ENCODE measurements around the gene SIVA1. TPM values are rescaled to one million over a fixed set of nuclear protein-coding genes. Genes with fewer than 3 reads are reported as not detected.

The SIVA1 gene
- total RNA-seq, 4 donors from 2014 or later: 228 to 357 (median 264) TPM

DNA sequence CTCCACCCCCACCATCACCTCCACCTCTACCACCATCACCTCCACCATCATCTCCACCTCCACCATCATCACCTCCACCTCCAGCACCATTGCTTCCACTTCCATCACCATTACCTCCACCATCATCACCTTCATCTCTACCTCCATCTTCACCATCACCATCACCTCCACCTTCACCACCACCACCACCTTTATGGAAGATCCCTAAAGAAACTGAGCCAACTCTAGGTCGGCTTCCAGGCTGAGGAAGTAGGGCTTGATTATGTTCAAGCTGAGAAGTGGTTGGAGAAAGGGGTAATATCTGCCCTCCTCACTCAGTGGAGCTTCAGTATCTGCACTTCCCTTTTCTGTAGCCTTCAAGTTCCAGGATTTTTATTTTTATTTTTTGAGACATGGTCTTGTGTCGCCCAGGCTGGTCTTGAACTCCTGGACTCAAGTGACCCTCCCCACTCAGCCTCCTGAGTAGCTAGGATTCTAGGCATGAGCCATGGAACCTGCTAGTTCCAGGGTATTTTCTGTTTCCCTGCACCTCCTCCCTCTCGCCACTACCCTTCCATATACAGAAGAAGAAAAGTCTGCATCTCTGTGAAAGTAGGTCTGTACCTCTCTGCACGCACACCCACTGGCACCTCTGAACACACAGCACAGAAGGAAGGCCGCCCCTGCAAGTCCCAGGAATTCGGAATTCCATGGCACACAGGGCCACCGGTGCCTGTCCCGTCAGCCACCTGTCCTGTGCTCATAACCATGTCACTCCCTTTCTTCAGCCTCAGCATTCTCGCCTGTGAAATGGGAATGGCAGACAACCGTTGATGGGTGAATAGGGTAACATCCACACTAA lies 53.9 kb downstream of the SIVA1 start:
- in situ Hi-C loops (cut with MboI; ENCODE audit: low sequenced_read_pairs in 4 of 4): no loop called here
- intact Hi-C loops (cut with DNase I; ENCODE audit: low total_unique reads): no loop called here
- TF ChIP-seq, protein P1, sequence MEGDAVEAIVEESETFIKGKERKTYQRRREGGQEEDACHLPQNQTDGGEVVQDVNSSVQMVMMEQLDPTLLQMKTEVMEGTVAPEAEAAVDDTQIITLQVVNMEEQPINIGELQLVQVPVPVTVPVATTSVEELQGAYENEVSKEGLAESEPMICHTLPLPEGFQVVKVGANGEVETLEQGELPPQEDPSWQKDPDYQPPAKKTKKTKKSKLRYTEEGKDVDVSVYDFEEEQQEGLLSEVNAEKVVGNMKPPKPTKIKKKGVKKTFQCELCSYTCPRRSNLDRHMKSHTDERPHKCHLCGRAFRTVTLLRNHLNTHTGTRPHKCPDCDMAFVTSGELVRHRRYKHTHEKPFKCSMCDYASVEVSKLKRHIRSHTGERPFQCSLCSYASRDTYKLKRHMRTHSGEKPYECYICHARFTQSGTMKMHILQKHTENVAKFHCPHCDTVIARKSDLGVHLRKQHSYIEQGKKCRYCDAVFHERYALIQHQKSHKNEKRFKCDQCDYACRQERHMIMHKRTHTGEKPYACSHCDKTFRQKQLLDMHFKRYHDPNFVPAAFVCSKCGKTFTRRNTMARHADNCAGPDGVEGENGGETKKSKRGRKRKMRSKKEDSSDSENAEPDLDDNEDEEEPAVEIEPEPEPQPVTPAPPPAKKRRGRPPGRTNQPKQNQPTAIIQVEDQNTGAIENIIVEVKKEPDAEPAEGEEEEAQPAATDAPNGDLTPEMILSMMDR (IDR thresholded peaks at IDR 0.05 in 4 of 5, conservative IDR thresholded peaks at IDR 0.05 in 1 of 5): no peak
- no peak for TF ChIP-seq POLR2A (IDR thresholded peaks at IDR 0.05)

DNA sequence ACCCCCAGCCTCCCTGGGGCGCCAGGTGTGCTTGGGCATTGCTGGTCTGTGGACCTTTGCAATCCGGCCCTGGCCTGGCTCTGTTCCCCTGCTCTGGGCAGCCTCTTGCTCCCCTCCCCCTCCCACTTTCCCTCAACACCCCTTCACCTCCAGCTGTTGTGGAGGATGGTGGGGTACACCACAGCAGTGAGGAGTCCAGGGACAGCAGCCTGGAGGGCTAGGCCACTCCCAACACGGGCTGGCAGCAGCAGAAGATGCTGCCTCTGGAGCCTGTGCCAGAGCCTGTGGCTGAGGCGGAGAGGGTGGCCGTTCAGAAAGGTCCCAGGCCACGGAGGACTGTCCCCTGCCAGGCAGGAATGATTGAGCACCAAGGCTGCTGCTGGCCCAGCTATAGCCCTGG lies 55.5 kb downstream of the SIVA1 start:
- DNase-seq (no peak), ATAC-seq (no peak)
- H3K27me3 ChIP-seq: no peaks in the 10 kb centered on the region
- peaks cover 9 to 11% of the 10 kb centered on the region in 2 donors for H3K4me1 ChIP-seq
- in situ Hi-C loops (cut with MboI; ENCODE audit: low sequenced_read_pairs in 4 of 4): no loop called here
- H3K4me3 ChIP-seq: no peak overlapping the region
- H3K27ac ChIP-seq: no peak overlapping the region
- no peaks in the 10 kb centered on the region for H3K9me3 ChIP-seq
- no peaks in the 10 kb centered on the region for H3K36me3 ChIP-seq
- intact Hi-C loops (cut with DNase I; ENCODE audit: low total_unique reads): no loop called here
- no peak for TF ChIP-seq POLR2A (IDR thresholded peaks at IDR 0.05)
- TF ChIP-seq, protein P1 (IDR thresholded peaks at IDR 0.05 in 4 of 5, conservative IDR thresholded peaks at IDR 0.05 in 1 of 5): no peak

More for the DNA sequence above, 53.9 kb downstream of the SIVA1 start:
- H3K27me3 ChIP-seq: no peaks in the 10 kb centered on the region
- H3K36me3 ChIP-seq: no peaks in the 10 kb centered on the region
- no peak for DNase-seq
- ATAC-seq: no peak
- no peak overlapping the region for H3K4me3 ChIP-seq
- no peak overlapping the region for H3K27ac ChIP-seq
- no peaks in the 10 kb centered on the region for H3K9me3 ChIP-seq
- peaks cover 9 to 22% of the 10 kb centered on the region in 2 donors for H3K4me1 ChIP-seq

Other genes with a start within 250 kb of the SIVA1 start
- 1 to 10 TPM in 1 of 4 donors, under 1 TPM in 3; 0.16 to 1.5 (median 0.25) TPM for gene C14orf180, start 173.4 kb upstream of the SIVA1 start, total RNA-seq
- not detected for gene TMEM179, start 148.4 kb upstream of the SIVA1 start, total RNA-seq
- 10 to 100 TPM; 11.6 to 34.6 (median 19.7) TPM for gene INF2, start 63.5 kb upstream of the SIVA1 start, total RNA-seq
- 100 to 1,000 TPM; 165 to 577 (median 232) TPM for gene ADSS1, start 28.9 kb upstream of the SIVA1 start, total RNA-seq
- 10 to 100 TPM; 44.4 to 70.4 (median 57.0) TPM for gene AKT1, start 42.6 kb downstream of the SIVA1 start, total RNA-seq
- 10 to 100 TPM in 3 of 4 donors, 1 to 10 TPM in 1; 2.4 to 20.8 (median 12.5) TPM for gene ZBTB42, start 48.0 kb downstream of the SIVA1 start, total RNA-seq
- gene CEP170B, start 112.1 kb downstream of the SIVA1 start, total RNA-seq: 10 to 100 TPM in 1 of 4 donors, 1 to 10 TPM in 3; 4.5 to 13.0 (median 7.1) TPM
- gene PLD4, start 171.7 kb downstream of the SIVA1 start, total RNA-seq: not detected
- gene AHNAK2, start 225.2 kb downstream of the SIVA1 start, total RNA-seq: 1 to 10 TPM; 2.0 to 8.6 (median 3.4) TPM
- gene CLBA1, start 232.6 kb downstream of the SIVA1 start, total RNA-seq: 1 to 10 TPM in 3 of 4 donors, under 1 TPM in 1; 0.71 to 4.0 (median 3.3) TPM